ENCODE results near the gene TRIM31. TPM values are rescaled to one million over a fixed set of nuclear protein-coding genes. Genes with fewer than 3 reads are reported as not detected.

TRIM31 gene
- total and polyA plus RNA-seq, 2 of the 4 experiments (the other 2 are of a cell fraction), result not detected

DNA sequence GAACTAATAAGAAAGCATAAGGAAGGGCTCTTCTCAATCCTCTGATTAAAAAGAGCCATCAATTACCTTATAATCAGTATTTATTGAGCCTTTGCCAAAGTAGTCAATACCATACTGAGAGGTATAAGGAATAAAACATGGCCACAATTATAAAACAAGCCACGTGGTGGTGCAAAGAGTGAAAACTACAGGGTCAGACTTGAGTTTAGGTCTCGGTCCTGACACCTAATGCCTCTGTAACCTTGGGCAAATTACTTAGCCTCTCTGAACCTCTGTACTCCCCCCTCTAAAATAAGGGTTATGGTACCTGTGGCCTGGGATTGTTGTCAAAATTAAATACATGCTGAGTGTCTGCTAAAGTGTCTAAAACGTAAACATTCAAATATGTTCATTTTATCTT lies 36.3 kb upstream of the TRIM31 start:
- no peak overlapping the region for H2BK120ac ChIP-seq (ENCODE audit: low read depth, low read length)
- no peak overlapping the region for H3K56ac ChIP-seq (ENCODE audit: extremely low read depth, insufficient read depth, low read length)
- H3K4me3 ChIP-seq (ENCODE audit: insufficient read depth, low read depth, low read length), result no peak overlapping the region
- H3K4me2 ChIP-seq (ENCODE audit: low read depth, low read length), result no peak overlapping the region
- no peaks in the 10 kb centered on the region for H3K4me1 ChIP-seq (ENCODE audit: control insufficient read depth, insufficient read depth, low read length)
- ChIA-PET POLR2A (ENCODE audit: unreplicated experiment) (no interaction called here), CTCF (no interaction called here)
- H4K8ac ChIP-seq (ENCODE audit: low read depth in 2 of 2, low read length in 2 of 2), result no peak overlapping the region
- TF ChIP-seq CEBPB (IDR thresholded peaks at IDR 0.05; ENCODE audit: low read depth, low read length) (no peak), RCOR1 (IDR thresholded peaks at IDR 0.05; ENCODE audit: insufficient replicate concordance, low read length) (no peak)
- no peak overlapping the region for H2AK9ac ChIP-seq (replicated peaks; ENCODE audit: low read depth, low read length, poor library complexity)
- H3K4ac ChIP-seq (ENCODE audit: low read depth, low read length), result no peak overlapping the region
- dilution Hi-C loops (cut with HindIII; ENCODE audit: low sequenced_read_pairs, unreplicated experiment) (no loop called here), in situ Hi-C loops (cut with MboI; ENCODE audit: low sequenced_read_pairs) (no loop called here), intact Hi-C loops (cut with micrococcal nuclease) (no loop called here)
- no peak overlapping the region for H2AK5ac ChIP-seq (ENCODE audit: low read depth, low read length)
- no peaks in the 10 kb centered on the region for H3K9me3 ChIP-seq (ENCODE audit: control insufficient read depth, insufficient read depth, low read length)
- no peaks in the 10 kb centered on the region for H3K79me1 ChIP-seq (ENCODE audit: low read depth in 1 of 2, low read length in 2 of 2)
- H3K9ac ChIP-seq (ENCODE audit: low read depth, low read length), result no peak overlapping the region
- H4K91ac ChIP-seq (ENCODE audit: insufficient read depth, low read depth, low read length), result no peak overlapping the region
- H3K36me3 ChIP-seq (ENCODE audit: control insufficient read depth, insufficient read depth, low read length), result no peaks in the 10 kb centered on the region
- no peaks in the 10 kb centered on the region for H4K20me1 ChIP-seq (ENCODE audit: insufficient read depth, low read length)
- ATAC-seq (ENCODE audit: low read depth) (no peak), DNase-seq (no peak)
- no peak overlapping the region for H3K23ac ChIP-seq (ENCODE audit: low read depth, low read length)
- WGBS, 2 experiments (ENCODE audit: extremely low coverage in 2 of 2, insufficient read length in 1 of 2), result no CpG with 5 or more reads among the region's 3 CpGs
- peaks cover 40% of the 10 kb centered on the region for H3K27me3 ChIP-seq (ENCODE audit: control insufficient read depth, insufficient read depth, low read length)
- no peak overlapping the region for H4K5ac ChIP-seq (ENCODE audit: low read depth, low read length)
- H2BK5ac ChIP-seq (ENCODE audit: low read depth, low read length, poor library complexity, severe bottlenecking), result no peak overlapping the region
- H2BK20ac ChIP-seq (ENCODE audit: low read depth, low read length), result no peak overlapping the region
- H3K18ac ChIP-seq (ENCODE audit: low read depth, low read length), result no peak overlapping the region
- H2AFZ ChIP-seq (replicated peaks; ENCODE audit: low read length, poor library complexity), result no peak overlapping the region
- no TSS peak for BruUV-seq (replicated peaks)
- no peak overlapping the region for H3K27ac ChIP-seq (ENCODE audit: insufficient read depth, low read length)
- H3K14ac ChIP-seq (replicated peaks; ENCODE audit: low read depth, low read length), result no peak overlapping the region
- H3K9me1 ChIP-seq (ENCODE audit: insufficient read depth, low read length), result no peaks in the 10 kb centered on the region
- H2BK15ac ChIP-seq (ENCODE audit: low read depth, low read length), result no peak overlapping the region
